Measurements from ENCODE around the gene WFIKKN2.
A peak's percentile ranks its signal among the peaks of the same experiment; 100 is the strongest.

The WFIKKN2 gene

GRCh38 chr17:50808888-50809287, 26.5 kb upstream of the WFIKKN2 start:
- DNase-seq, result no peak

GRCh38 chr17:50813583-50813982, 21.8 kb upstream of the WFIKKN2 start:
- no peak for DNase-seq

DNA sequence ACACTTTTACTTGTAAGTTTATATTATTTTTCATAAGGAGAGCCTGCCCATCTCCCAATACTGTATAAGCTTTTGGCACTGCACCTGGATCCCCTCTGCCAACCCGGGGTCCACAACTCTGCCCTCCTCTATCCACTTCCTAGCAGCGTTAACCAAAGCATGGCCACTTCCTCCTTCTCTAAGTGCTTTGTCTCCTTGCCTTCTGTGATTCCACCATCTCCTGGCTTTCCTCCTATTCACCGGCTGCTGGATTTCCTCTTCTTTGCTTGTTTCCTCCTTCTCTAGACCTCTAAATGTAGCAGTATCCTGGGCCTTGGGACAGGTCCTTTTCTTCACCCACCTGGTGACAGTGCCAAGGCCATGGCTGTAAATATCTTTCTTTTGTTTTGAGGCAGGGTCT, 20.0 kb upstream of the WFIKKN2 start:
- DNase-seq, result no peak

GRCh38 chr17:50816271-50816670, 19.1 kb upstream of the WFIKKN2 start:
- no peak for DNase-seq

GRCh38 chr17:50816771-50817751, 18.3 kb upstream of the WFIKKN2 start:
- peak; percentile 55 for DNase-seq

GRCh38 chr17:50817838-50818237, 17.5 kb upstream of the WFIKKN2 start:
- no peak for DNase-seq

- no peak for DNase-seq
Measured at GRCh38 chr17:50818261-50818660, 17.1 kb upstream of the WFIKKN2 start.

GRCh38 chr17:50818921-50819657, 16.3 kb upstream of the WFIKKN2 start:
- DNase-seq, result peak; percentile 23

DNA sequence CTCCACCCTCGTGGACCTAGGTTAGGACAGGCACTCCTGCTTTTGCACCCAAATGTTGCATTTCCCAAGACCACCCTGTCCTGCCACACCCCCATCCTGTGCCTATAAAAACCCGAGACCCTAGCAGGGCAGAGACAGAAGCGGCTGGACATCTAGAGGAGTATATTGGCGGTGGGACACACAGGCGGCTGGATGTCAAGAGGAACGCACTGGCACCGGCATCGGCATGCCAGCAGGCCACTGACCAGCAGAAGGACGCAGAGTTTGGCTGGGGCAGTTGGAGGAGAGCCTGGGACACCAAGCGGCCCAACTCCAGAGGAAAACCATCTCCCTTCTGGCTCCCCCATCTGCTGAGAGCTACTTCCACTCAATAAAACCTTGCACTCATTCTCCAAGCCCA, 14.7 kb upstream of the WFIKKN2 start:
- no peak for DNase-seq

DNA sequence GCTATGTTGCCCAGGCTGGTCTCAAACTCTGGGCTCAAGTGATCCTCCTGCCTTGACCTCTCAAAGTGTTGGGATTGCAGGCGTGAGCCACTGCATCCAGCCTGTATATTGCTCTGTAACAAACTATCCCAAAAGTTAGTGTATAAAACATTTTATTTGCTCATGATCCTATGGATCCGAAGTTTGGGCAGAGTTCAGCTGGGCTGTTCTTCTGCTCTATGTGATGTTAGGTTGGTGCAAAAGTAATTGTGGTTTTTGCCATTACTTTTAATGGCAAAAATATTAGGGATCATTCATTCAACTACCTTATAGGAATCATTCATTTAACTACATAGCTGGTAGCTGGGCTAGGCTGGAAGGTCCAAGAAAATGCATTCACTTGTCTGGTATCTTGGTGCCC, 12.8 kb upstream of the WFIKKN2 start:
- DNase-seq, result no peak

DNA sequence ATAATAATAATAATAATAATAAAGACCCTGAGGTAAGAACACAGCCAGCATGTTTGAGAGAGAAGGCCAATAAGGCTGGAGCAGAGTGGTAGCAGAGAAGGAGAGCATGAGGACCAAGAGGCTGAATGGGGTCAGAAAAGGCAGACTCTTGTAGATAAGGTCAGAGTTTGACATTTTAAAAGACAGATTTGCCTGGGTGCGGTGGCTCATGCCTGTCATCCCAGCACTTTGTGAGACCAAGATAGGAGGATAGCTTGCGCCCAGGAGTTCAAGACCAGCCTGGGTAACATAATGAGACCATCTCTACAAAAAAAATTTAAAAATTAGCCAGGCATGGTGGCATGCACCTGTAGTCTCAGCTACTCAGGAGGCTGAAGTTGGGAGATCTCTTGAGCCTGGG, 11.0 kb upstream of the WFIKKN2 start:
- no peak for DNase-seq

- DNase-seq, result no peak
Measured at GRCh38 chr17:50825188-50825587, 10.2 kb upstream of the WFIKKN2 start.

DNA sequence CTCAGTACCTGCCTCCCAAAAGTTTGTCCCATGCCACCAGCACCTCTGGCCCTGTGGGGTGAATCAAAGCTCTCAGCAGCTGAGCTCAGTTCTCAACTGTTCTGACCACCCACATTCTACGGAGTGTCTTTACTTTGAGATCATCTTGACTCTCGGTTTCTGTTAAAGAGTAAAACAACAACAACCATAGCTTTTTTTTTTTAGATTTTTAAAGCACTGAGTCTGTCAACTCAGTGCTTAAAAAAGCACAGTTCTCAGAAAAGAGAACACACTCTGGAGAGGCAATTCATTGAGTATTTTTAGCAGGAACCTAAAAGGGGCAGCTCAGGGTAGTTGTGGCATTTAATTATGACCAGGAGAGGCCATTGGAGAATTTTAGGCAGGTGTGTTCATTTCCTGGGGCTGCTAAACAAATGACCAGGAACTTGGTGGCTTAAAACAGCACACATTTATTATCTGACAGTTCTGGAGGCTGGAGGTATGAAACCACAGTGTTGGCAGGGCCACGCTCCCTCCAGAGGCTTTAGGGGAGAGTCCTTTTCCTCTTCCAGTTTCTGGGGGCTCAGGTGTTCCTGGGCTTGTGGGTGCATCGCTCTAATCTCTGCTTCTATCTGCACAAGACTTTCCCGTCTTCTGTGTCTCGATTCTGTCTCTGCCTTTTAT, 6.7 kb upstream of the WFIKKN2 start:
- no peak for DNase-seq

DNA sequence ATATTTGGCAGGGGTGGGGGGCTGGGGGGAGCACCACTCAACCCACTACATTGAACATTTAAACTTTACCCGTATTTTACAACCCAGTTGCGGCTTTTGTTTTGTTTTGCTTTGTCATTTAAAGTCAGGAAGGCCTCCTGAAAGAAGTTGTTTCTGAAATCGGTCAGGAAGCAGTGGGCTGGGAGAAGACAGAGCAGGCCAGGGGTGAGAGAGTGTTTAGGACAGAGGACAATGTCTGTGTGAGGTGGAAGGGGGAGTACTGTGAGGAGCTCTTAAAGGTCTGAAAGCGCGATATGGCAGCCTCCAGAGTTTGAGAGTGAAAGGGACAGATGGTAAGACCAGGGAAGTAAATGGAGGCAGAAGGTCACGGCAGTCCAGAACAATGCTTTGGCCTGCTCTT, 6.1 kb upstream of the WFIKKN2 start:
- DNase-seq, result no peak

DNA sequence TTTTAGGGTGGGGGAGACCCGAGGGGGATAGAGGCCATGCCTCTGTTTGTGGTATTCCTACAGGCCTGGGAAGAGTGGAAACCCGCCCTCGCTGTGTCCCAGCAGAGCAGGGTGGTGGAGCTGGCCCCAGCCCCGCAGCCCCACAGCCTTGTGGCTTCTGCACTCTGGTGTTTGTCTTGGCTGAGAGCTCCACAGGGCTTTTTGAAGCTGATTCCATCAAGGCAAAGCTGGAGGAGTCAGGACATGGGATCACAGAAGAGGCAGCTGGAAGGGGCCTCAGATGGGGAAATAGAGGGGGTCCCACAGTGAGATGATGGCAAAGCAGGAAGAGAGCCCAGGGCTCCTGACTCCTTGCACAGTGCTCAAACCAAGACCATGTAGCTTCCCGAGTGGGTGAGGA, 5.0 kb upstream of the WFIKKN2 start:
- DNase-seq, result no peak

GRCh38 chr17:50830994-50831393, 4.4 kb upstream of the WFIKKN2 start:
- DNase-seq, result no peak

DNA sequence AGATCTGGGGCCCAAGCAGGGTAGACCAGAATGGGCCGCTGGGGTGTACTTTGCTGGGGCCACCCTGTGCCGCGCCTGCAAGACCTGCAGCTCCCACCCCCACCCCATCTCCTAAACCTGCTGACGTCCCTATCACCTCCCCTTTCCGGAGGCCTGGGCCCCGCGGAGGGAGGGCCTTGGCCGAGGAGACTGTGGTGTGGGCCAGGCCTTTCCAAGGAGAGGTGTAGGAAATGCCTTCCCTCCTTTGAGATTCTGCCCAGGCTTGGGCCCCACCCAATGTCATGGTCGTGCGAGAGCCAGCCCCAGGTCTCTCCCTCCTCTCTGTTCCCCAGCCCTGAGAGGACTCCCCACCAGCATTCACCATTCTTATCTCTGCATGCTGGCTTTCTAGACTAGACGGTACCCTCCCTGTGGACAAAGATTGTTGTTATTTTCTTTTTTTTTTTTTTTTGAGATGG, 3.9 kb upstream of the WFIKKN2 start:
- no peak for DNase-seq

GRCh38 chr17:50832267-50832863, 3.0 kb upstream of the WFIKKN2 start:
- no peak for DNase-seq

DNA sequence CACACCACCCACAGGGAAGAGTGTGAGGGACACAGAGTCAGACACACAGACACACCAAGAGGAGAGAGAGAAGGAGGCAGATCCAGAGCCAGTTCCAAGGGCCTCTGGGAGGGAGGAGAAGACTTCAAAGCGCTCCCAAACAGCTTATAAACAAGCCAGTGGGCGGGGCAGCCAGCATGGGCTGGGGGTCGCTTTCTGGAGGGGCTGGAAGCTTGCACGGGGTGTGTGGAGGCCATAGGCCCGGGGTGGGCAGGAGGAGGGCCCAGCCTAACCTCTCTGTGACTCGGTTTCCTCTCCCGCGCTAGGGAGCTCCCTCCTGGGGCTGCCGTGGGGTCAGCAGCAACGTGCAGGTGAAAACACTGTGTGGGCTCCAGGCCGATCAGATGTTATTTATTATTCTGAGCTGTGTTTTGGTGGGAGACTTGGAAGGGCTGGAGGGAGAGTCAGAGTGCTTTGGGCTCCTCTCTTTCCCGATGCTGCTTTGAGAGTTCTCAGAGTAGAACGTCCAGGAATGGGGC, 2.5 kb upstream of the WFIKKN2 start:
- DNase-seq, result no peak

DNA sequence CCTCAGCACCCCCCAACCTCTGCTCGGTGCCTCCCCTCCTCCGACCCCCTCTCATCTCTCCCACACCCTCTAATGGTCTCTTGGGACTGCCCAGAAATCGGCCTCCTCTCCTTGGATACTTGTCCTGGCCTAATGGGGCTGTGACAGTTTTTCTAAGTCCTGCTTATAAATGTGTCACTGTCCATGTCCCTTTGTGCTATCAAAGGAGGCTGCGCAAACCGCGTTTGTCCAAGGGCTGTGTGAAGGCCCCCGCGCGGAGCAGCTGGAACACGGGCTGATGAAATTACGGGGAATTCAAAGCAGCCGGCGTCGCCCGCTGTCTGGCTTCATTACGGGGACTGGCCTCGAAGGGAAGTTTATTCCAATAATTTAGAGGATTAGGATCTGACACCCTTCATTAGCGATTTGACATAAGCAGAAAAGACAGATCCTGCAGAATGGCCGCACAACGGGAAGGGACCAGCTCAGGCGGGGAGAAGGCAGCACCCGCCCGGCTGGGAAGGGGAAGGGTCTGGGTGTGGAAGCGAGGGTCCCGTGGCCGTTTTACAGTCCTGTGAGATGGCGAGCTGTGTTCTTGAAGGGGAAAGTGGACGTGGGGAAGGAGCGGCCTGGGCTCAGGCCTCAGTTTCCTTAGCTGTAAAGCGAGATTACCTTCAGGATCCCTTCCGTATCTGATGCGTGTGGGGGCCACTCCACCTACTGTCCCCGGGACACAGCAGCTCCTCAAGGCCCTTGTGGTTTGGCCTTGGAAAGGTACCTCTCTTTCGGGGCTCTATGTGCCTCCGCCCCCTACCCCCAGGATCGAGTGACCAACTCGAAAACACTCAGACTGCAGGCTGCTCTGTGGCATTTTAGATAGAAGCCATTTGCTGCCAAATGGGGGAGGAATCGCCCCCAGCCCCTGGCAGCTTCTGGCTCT, 1.6 kb upstream of the WFIKKN2 start:
- DNase-seq, result no peak

DNA sequence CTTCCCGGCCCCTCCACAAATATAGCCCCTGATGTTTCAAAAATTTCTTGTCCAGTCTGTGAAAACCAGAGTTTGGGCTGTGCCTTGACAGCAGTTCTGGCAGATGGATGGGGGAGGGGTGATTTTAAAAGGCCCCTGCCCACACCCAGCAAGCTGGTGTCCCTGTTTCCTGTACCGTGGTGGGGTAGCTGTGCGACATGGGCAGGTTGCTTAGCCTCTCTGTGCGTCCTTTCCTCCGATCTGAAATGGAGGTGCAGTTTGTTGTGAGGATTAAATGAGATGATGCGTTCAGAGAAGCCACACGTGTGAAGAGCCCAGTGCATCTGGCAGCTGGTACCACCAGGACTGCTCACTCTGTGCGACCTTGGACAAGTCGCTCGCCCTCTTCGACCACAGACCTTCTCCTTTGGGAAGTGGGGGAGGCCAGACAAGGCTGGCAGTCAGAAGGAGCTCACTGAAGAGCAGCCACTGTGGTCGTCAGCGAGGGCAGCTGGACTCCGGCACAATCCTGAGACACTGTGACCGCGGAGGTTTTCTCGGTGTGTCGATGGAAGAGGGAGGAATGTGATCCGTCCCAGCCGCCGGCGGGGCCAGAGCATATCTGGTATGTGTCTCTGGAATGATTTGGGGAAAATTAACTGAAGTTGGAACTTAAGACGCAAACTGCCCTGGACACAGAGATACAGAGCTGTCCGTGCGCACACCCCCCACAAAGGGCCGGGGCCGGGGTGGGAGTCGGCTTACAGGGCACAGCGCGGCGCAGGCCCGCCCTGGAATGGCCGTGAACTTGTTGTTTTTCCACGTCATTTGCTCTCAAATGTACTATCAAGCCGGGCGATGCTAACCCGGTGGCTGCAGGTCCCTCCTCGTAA, 721 bp upstream of the WFIKKN2 start:
- DNase-seq, result no peak
